Stimulated activated CD8-positive, alpha-beta memory T cell treated with anti-CD3 and anti-CD28 coated beads, Interleukin-7, amount 100 ng/mL, for 4 hours (primary cell): ENCODE data around the gene IL12RB2.
"Not testable (repeated sequence)": the region's sequence is repeated elsewhere in the genome, so short reads cannot be mapped to it uniquely, and the experiment has no call there.

Experiments
- DNase-seq, 2 donors: peaks; one replicate each; pipeline ENCODE4 v3.0.0-alpha.2; 2020; ENCODE audit warnings: low read depth in 2 of 2

The IL12RB2 gene

DNA sequence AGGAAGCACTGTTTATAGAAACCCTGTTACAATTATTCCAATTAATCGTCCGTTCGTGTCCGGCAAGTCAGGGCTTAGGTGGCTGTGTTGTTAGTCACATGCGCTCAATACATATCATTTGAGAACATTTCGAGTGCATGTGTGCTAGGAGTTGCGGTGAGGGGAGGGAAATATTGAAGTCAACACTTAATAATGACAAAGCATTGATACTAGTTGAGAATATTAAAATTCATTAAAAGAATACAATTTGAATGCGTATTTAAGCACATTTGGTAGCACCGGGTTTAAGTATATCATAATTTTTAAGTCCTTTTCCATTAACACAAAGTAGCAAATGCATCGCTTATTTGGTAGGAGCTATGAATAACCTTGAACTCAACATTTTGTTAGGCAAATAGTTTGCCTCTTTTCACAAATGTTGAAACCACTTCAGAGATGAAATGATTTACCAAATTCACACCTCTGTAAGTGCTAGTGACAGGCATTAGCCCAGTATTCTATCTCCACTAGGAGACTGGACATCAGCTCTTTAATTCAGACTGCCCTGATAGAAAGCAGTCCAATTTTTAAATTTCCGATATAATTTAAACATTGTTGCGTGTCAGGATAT lies 123.6 kb downstream of the IL12RB2 start:
- no peak for DNase-seq

DNA sequence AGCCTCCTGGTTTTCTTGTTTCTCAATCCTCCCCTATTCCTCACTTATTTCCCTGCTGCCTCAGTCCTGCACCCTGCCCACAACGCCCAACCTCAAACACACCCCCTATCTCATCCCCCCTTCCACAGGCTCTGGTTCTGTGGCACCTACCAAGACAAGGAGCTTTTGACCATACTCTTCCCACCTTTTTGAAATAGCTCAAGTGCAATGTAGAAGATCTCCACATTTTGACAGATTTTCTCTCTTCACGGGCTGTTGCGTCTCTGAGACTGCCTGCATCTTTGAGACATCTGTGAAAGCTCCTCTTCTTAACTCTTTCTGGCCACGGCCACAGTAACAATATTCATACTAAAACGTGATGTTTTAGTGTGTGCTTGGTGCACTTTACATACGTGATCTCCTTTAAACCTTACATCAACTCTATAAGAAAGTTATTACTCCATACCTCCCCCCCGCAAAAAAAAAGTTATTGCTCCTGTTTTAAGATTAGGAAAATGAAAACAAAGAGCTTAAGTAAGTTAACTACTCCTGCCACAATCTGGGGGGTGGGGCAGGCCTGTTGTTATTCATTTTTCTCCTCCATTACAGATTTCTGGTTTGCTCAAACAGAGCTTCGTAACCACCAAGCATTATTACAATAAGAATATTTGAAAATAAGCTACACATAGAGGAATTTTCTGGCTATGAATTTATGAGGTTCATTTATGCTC lies 124.4 kb downstream of the IL12RB2 start:
- DNase-seq, result no peak

DNA sequence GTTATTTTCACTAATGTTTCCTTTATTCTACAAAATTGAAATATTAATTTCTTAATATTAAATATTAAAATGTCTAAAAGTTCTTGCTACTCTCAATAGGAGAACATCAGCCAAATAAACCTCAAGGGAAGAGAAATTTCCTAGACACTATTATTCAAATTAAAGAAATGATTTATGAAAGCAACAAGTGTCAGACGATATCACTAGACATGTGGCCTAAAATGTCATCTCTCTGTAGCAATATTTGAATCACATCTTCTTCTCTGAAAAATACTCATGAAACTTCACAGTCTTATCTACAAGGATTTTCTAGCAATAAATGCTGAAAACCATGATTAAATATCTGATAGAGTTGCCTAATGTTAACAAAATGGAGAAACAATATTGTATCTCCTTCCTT lies 125.1 kb downstream of the IL12RB2 start:
- DNase-seq, result no peak

DNA sequence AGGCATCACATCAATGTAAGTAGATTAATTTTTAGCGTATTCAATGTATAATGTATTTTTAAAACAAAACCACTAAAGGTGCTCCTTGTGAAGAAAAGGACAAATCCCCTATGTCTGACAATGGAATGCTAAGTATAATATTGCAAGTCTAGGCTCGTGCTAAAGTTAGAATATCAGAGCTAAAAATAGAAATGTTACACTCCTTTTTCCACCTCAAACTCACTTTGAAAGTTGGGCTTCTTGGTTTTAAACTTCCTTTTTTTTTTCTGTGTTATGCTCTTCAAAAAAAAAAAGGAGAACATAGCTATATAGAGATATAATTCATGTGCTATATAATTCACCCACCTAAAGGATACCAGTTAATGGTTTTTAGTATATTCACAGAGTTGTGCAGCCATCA lies 126.2 kb downstream of the IL12RB2 start:
- no peak for DNase-seq

DNA sequence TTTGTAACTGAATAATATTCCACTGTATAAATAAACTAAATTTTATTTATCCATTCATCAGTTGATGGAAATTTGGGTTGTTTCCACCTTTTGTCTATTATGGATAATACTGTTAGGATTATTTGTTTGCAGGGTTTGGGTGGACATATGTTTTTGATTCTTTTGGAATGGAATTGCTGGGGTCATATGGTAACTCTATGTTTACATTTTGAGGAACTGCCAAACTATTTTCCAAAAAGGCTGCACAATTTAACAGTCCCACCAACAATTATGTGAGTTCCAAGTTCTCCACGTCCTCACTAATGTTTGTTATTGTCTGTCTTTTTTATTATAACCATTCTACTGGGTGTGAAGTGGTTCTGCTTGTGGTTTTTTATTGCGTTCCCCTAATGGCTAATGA lies 126.8 kb downstream of the IL12RB2 start:
- DNase-seq, result no peak

DNA sequence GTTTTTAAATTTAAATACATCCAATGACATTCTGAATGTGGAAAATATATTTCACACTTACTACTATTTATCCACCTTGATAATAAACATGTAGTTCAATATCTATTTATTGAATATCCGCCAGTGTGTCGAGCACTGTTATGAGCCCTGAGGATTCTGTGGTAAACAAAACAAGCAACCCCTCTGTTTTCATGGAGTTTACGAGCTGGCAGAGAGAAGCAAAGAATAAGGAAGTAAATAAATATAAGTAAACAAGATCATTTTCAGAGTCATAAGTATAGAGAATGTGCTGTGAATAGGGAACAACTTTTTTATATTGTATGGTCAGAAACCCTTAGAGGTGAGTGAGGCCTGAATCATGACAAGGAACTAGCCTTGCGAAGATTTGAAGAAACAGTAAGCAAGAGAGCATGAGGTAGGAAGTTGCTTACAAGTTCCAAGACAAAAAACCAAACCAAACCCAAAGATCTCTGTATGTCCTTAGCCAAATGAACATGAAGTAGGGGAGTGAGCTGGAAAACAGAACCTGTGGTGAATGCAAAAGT lies 128.9 kb downstream of the IL12RB2 start:
- DNase-seq, result no peak

DNA sequence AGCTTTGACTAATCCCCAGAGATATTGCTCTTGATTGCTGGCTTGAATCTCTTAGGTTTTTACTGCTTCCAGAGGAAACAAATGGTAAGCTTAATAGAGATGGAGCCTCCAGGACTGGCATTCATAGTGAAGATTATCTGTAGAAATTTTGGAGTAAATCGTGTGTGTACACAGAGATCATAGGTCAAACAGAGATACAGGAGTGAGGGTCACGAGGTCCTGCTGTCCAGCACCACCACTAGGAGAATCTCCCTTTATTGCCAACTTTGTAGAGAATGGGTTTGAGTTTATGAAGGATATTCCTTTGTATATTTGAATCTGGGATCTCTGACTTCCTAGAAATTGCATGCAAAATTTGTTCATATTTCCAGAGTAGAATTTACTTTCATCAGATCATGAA lies 130.3 kb downstream of the IL12RB2 start:
- DNase-seq, result no peak

DNA sequence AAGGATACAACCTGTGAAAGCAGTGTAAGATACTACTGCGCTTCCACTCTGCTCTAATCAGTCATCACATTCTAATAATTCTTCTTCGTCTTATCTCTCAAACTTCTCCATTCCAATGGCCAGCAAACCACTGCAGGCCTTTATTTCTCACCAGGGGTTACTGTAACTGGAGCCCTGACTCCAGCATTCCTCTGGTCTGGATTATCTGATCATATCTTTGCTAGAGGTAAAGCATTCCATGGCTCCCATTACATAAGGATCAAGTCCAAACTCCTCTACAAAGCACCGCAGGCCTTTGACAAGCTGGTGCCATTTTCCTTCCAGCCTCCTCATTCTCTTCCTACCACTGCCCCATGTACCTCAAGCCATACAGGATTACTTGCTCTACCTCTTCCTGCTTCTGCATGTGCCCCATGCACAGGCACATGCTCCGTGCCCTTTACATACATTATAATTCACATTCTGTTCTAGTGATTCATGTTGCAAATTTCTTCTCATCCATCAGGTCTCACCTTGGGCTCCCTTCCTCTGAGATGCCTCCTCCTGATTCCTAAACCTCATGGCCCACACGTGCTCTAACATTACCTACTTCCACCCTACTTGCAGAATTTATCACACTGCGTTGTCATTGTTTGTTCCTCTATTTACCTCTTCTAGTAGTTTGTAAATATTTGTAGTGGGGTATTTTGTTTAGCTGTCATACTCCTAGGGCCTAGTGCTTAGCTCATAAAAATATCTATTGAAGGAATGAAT lies 131.8 kb downstream of the IL12RB2 start:
- DNase-seq, result no peak

DNA sequence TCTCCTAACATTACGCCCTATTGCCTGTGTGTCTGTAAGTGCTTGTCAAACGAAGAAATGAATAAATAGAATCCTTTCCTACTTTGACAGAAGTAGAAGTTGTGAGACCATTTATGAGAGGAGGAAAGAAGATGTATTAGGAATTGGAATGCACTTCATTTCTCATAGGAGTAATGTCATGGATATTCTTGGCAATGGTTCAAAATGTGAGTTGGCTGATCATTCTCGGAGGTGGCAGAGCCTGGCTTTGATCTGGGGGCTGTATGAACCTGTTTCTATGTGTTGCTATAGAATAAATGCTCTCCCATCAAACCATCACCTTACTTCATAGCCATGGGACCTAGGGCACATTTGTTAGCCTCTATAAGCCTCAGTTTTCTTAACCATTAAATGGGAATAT lies 132.7 kb downstream of the IL12RB2 start:
- DNase-seq, result no peak

DNA sequence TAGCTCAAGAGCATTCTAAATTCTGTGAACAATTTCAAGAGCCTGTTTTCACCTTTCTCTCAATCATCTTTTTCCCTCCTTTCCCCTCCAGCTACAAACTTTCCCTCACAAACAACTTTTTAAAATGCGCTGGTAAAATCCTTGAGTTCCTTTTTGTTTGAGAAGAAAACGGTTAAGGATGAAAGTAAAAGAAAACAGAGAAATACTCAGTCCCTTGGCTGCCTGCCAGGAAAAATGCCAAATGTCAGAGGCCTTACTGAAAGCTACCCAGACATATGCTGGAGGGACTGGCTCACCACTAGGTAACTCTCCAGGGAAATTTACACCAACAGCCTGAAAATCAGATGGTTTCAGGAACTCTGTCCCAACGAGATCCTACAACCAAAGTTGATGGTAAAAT lies 133.5 kb downstream of the IL12RB2 start:
- DNase-seq, result no peak

DNA sequence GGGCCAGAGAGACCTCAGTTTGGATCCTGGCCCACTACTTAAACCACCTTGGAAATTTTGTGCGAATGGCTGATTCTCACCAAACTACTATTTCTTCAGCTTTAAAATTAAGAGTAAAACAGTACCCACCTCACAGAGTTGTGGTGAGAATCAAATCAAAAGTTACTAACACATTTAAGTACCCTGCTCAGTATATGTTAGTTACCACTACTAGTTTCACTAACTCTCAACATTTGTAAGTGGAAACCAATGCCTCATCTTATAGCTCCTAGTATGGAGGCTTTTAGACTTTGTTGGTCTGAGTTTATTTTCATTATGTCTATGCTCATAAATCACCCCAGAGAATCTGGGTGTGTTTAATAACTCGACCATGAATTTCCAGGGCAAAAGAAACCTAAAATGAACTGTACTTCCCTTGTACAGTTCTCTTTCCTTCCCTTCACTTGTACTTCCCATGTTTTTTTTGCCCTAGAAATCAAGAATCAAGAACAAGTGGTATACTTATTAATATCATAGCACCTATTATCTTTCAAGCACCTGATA lies 134.1 kb downstream of the IL12RB2 start:
- DNase-seq, result no peak

DNA sequence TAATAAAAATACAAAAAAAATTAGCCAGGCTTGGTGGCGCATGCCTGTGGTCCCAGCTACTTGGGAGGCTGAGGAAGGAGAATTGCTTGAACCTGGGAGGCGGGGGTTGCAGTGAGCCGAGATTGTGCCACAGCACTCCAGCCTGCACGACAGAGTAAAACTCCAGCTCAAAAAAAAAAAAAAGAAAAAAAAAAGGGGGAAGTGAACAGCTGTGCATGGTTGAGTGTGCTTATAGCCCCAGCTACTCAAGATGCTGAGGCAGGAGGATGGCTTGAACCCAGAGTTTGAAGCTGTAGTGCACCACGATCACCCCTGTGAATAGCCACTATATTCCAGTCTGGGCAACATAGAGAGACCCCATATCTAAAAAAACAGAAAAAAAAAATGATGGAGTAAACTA lies 138.3 kb downstream of the IL12RB2 start:
- DNase-seq, result not testable (repeated sequence)
